ENCODE results near the gene LEFTY2.
"Not testable (repeated sequence)": the region's sequence is repeated elsewhere in the genome, so short reads cannot be mapped to it uniquely, and the experiment has no call there.

LEFTY2 gene
- 0 reads per million in 3 donors for total RNA-seq

- H3K4me3 ChIP-seq (ENCODE audit: insufficient read depth, low read depth, low read length, poor library complexity, severe bottlenecking): no peak within 1 kb of the TSS
- no peaks in the 10 kb centered on the region for H3K9me3 ChIP-seq (ENCODE audit: control insufficient read depth, low read length)
- no peak within 1 kb of the TSS for H3K27ac ChIP-seq (ENCODE audit: insufficient read depth, low read length, poor library complexity, severe bottlenecking)
- H3K27me3 ChIP-seq (replicated peaks; ENCODE audit: control insufficient read depth, insufficient read depth, low read length, poor library complexity, severe bottlenecking): no peaks in the 10 kb centered on the region
- DNase-seq: no peak
- no peaks in the 10 kb centered on the region for H3K36me3 ChIP-seq (ENCODE audit: control insufficient read depth, insufficient read depth, low read length)
- H3K4me1 ChIP-seq (ENCODE audit: control insufficient read depth, insufficient read depth, low read length, poor library complexity, severe bottlenecking): peaks cover 5% of the 10 kb centered on the region
Measured at GRCh38 chr1:225941187-225941941, at the start of gene LEFTY2. TSS of gene LEFTY2 (minus strand) at chr1:225941220. CDS start at chr1:225941140, 80 bp downstream.

GRCh38 chr1:225987491-225988316 is 46.7 kb upstream of the LEFTY2 start:
- H3K27ac ChIP-seq (ENCODE audit: insufficient read depth, low read length, poor library complexity, severe bottlenecking): no peak overlapping the region
- no peaks in the 10 kb centered on the region for H3K9me3 ChIP-seq (ENCODE audit: control insufficient read depth, low read length)
- peaks cover 2% of the 10 kb centered on the region for H3K4me1 ChIP-seq (ENCODE audit: control insufficient read depth, insufficient read depth, low read length, poor library complexity, severe bottlenecking)
- H3K4me3 ChIP-seq (ENCODE audit: insufficient read depth, low read depth, low read length, poor library complexity, severe bottlenecking): no peak overlapping the region
- DNase-seq: no peak
- H3K27me3 ChIP-seq (replicated peaks; ENCODE audit: control insufficient read depth, insufficient read depth, low read length, poor library complexity, severe bottlenecking): no peaks in the 10 kb centered on the region
- H3K36me3 ChIP-seq (ENCODE audit: control insufficient read depth, insufficient read depth, low read length): peaks cover 74% of the 10 kb centered on the region

- H3K36me3 ChIP-seq (ENCODE audit: control insufficient read depth, insufficient read depth, low read length): peaks cover 68% of the 10 kb centered on the region
- no peaks in the 10 kb centered on the region for H3K27me3 ChIP-seq (replicated peaks; ENCODE audit: control insufficient read depth, insufficient read depth, low read length, poor library complexity, severe bottlenecking)
- H3K4me3 ChIP-seq (ENCODE audit: insufficient read depth, low read depth, low read length, poor library complexity, severe bottlenecking): no peak overlapping the region
- no peak for DNase-seq
- no peaks in the 10 kb centered on the region for H3K4me1 ChIP-seq (ENCODE audit: control insufficient read depth, insufficient read depth, low read length, poor library complexity, severe bottlenecking)
- H3K9me3 ChIP-seq (ENCODE audit: control insufficient read depth, low read length): no peaks in the 10 kb centered on the region
- H3K27ac ChIP-seq (ENCODE audit: insufficient read depth, low read length, poor library complexity, severe bottlenecking): no peak overlapping the region
Measured at GRCh38 chr1:225981714-225982113, 40.7 kb upstream of the LEFTY2 start.

- no peak overlapping the region for H3K4me3 ChIP-seq (ENCODE audit: insufficient read depth, low read depth, low read length, poor library complexity, severe bottlenecking)
- no peaks in the 10 kb centered on the region for H3K4me1 ChIP-seq (ENCODE audit: control insufficient read depth, insufficient read depth, low read length, poor library complexity, severe bottlenecking)
- H3K27ac ChIP-seq (ENCODE audit: insufficient read depth, low read length, poor library complexity, severe bottlenecking): no peak overlapping the region
- no peak for DNase-seq
- no peaks in the 10 kb centered on the region for H3K9me3 ChIP-seq (ENCODE audit: control insufficient read depth, low read length)
- H3K36me3 ChIP-seq (ENCODE audit: control insufficient read depth, insufficient read depth, low read length): peaks cover 54% of the 10 kb centered on the region
- H3K27me3 ChIP-seq (replicated peaks; ENCODE audit: control insufficient read depth, insufficient read depth, low read length, poor library complexity, severe bottlenecking): no peaks in the 10 kb centered on the region
Measured at GRCh38 chr1:225980005-225980836, 39.2 kb upstream of the LEFTY2 start.

- DNase-seq: no peak
- H3K27ac ChIP-seq (ENCODE audit: insufficient read depth, low read length, poor library complexity, severe bottlenecking): no peak overlapping the region
- H3K27me3 ChIP-seq (replicated peaks; ENCODE audit: control insufficient read depth, insufficient read depth, low read length, poor library complexity, severe bottlenecking): no peaks in the 10 kb centered on the region
- peaks cover 46% of the 10 kb centered on the region for H3K36me3 ChIP-seq (ENCODE audit: control insufficient read depth, insufficient read depth, low read length)
- H3K4me3 ChIP-seq (ENCODE audit: insufficient read depth, low read depth, low read length, poor library complexity, severe bottlenecking): no peak overlapping the region
- H3K9me3 ChIP-seq (ENCODE audit: control insufficient read depth, low read length): no peaks in the 10 kb centered on the region
- no peaks in the 10 kb centered on the region for H3K4me1 ChIP-seq (ENCODE audit: control insufficient read depth, insufficient read depth, low read length, poor library complexity, severe bottlenecking)
Measured at GRCh38 chr1:225979421-225979820, 38.4 kb upstream of the LEFTY2 start.

GRCh38 chr1:225977937-225978748 is 37.1 kb upstream of the LEFTY2 start:
- Histone ChIP-seq H3K27me3 (replicated peaks; ENCODE audit: control insufficient read depth, insufficient read depth, low read length, poor library complexity, severe bottlenecking) (no peaks in the 10 kb centered on the region), H3K27ac (ENCODE audit: insufficient read depth, low read length, poor library complexity, severe bottlenecking) (no peak overlapping the region), H3K36me3 (ENCODE audit: control insufficient read depth, insufficient read depth, low read length) (peaks cover 34% of the 10 kb centered on the region), H3K9me3 (ENCODE audit: control insufficient read depth, low read length) (no peaks in the 10 kb centered on the region), H3K4me3 (ENCODE audit: insufficient read depth, low read depth, low read length, poor library complexity, severe bottlenecking) (no peak overlapping the region), H3K4me1 (ENCODE audit: control insufficient read depth, insufficient read depth, low read length, poor library complexity, severe bottlenecking) (no peaks in the 10 kb centered on the region)
- no peak for DNase-seq

- DNase-seq; H3K27me3 ChIP-seq (replicated peaks; ENCODE audit: control insufficient read depth, insufficient read depth, low read length, poor library complexity, severe bottlenecking): not testable (repeated sequence)
Measured at GRCh38 chr1:225975146-225975545, 34.1 kb upstream of the LEFTY2 start.

GRCh38 chr1:225974454-225974853 is 33.4 kb upstream of the LEFTY2 start:
- H3K27me3 ChIP-seq (replicated peaks; ENCODE audit: control insufficient read depth, insufficient read depth, low read length, poor library complexity, severe bottlenecking): no peaks in the 10 kb centered on the region
- no peak for DNase-seq
- peaks cover 5% of the 10 kb centered on the region for H3K36me3 ChIP-seq (ENCODE audit: control insufficient read depth, insufficient read depth, low read length)
- H3K27ac ChIP-seq (ENCODE audit: insufficient read depth, low read length, poor library complexity, severe bottlenecking): no peak overlapping the region
- no peaks in the 10 kb centered on the region for H3K4me1 ChIP-seq (ENCODE audit: control insufficient read depth, insufficient read depth, low read length, poor library complexity, severe bottlenecking)
- no peak overlapping the region for H3K4me3 ChIP-seq (ENCODE audit: insufficient read depth, low read depth, low read length, poor library complexity, severe bottlenecking)
- H3K9me3 ChIP-seq (ENCODE audit: control insufficient read depth, low read length): no peaks in the 10 kb centered on the region

More at GRCh38 chr1:225975146-225975545, 34.1 kb upstream of the LEFTY2 start:
- not testable (repeated sequence) for H3K27ac ChIP-seq (ENCODE audit: insufficient read depth, low read length, poor library complexity, severe bottlenecking); H3K4me1 ChIP-seq (ENCODE audit: control insufficient read depth, insufficient read depth, low read length, poor library complexity, severe bottlenecking); H3K4me3 ChIP-seq (ENCODE audit: insufficient read depth, low read depth, low read length, poor library complexity, severe bottlenecking); H3K9me3 ChIP-seq (ENCODE audit: control insufficient read depth, low read length)
- H3K36me3 ChIP-seq (ENCODE audit: control insufficient read depth, insufficient read depth, low read length): peaks cover 11% of the 10 kb centered on the region

GRCh38 chr1:225973158-225973557 is 32.1 kb upstream of the LEFTY2 start:
- Histone ChIP-seq H3K27me3 (replicated peaks; ENCODE audit: control insufficient read depth, insufficient read depth, low read length, poor library complexity, severe bottlenecking) (no peaks in the 10 kb centered on the region), H3K36me3 (ENCODE audit: control insufficient read depth, insufficient read depth, low read length) (no peaks in the 10 kb centered on the region), H3K9me3 (ENCODE audit: control insufficient read depth, low read length) (no peaks in the 10 kb centered on the region), H3K4me3 (ENCODE audit: insufficient read depth, low read depth, low read length, poor library complexity, severe bottlenecking) (no peak overlapping the region), H3K27ac (ENCODE audit: insufficient read depth, low read length, poor library complexity, severe bottlenecking) (no peak overlapping the region), H3K4me1 (ENCODE audit: control insufficient read depth, insufficient read depth, low read length, poor library complexity, severe bottlenecking) (no peaks in the 10 kb centered on the region)
- no peak for DNase-seq
